Adrenal gland (tissue), 5 donors: Measurements from ENCODE around the gene UXS1.

Experiments used
- CTCF ChIP-seq, 6 experiments: fragments of 450-650 bp in 4 of 6; fragments of 200-600 bp in 2 of 6; sonication (generic) in 1 of 6; IDR thresholded peaks; 1 replicate in 5 of 6; 2 replicates in 1 of 6; pipeline versions ENCODE4 v1.5.1 to v1.8.0; 2016 to 2021; ENCODE audit warnings: antibody characterized with exemption in 6 of 6, mild to moderate bottlenecking in 2 of 6, moderate library complexity in 1 of 6
- POLR2A ChIP-seq, 2 donors: fragments of 450-650 bp; IDR thresholded peaks; one replicate each; pipeline ENCODE4 v1.6.1; 2017; ENCODE audit warnings: antibody characterized with exemption in 2 of 2, mild to moderate bottlenecking in 2 of 2, moderate library complexity in 1 of 2
- donor health status: DM: no; HTN: no; CAD: no.

GRCh38 chr2:106098081-106098480 is 96.0 kb downstream of the UXS1 start:
- TF ChIP-seq CTCF (IDR thresholded peaks at IDR 0.05) (peak in 3 of 6 experiments; percentile 6 to 40 (median 9)), POLR2A (IDR thresholded peaks at IDR 0.05) (no peak)
